HG03439 (cell line): ENCODE data around the gene NKAIN2.

ENCODE experiments used
- ATAC-seq: cut with Tn5 transposase; IDR thresholded peaks from one replicate; pipeline ENCODE4 v1.9.1; 2021; ENCODE audit warnings: mild to moderate bottlenecking, moderate library complexity; ENCODE audit not compliant: unreplicated experiment

The NKAIN2 gene

DNA sequence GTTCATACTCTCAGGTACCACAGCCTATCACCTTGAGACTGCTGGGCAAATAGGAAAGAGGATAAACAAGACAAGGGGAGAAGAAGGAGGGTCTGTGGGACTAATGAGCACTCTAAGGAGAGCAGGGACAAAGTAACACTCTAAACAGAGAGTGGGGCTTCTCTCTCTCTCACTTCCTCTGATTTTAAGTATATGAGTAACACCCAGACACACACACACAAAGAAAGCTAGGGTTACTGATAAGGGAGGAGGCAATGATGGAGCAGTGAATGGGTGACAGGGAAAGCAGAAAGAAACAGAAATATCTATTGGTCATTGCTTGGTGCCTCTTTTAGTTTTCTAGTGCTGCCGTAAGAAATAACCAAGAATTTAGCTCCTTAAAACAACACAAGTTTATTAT lies 1062.4 kb downstream of the NKAIN2 start:
- no peak for ATAC-seq

DNA sequence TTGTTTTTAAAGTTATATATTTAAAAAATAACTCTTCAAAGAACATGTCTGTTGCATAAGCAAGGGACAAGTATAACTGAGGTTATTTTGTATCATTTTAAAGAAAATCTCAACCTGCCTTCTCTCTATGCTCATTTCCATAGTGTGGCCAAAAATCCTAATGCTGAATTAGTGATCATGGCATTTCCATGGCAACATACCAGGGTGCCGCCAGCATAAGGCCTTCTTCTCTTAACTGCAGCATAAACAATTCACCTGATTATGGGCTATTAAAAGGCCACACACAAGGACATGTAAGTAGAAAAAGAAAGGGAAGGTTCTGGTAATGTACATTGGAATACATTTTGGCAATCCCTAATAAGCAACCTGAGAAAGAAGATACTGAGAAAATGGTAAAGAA lies 1063.5 kb downstream of the NKAIN2 start:
- no peak for ATAC-seq

- no peak for ATAC-seq
Observed at GRCh38 chr6:124868481-124868880, 1064.8 kb downstream of the NKAIN2 start.

- ATAC-seq = no peak
Observed at GRCh38 chr6:124869416-124869815, 1065.8 kb downstream of the NKAIN2 start.

GRCh38 chr6:124870611-124871459 lies 1067.2 kb downstream of the NKAIN2 start:
- ATAC-seq = no peak

- ATAC-seq = no peak
Observed at GRCh38 chr6:124872361-124873065, 1068.8 kb downstream of the NKAIN2 start.

- no peak for ATAC-seq
Observed at GRCh38 chr6:124873066-124873410, 1069.4 kb downstream of the NKAIN2 start.
